Nephron progenitor cell (in vitro differentiated cells): ENCODE data around the gene FOLR1.
A peak's percentile ranks its signal among the peaks of the same experiment; 100 is the strongest.

Experiments used
- DNase-seq: peaks from one replicate; pipeline ENCODE4 v3.0.0; 2021
- H3K27ac Mint-ChIP-seq: 2 replicates; pipeline ENCODE4 v1.8.0; 2021; ENCODE audit warnings: mild to moderate bottlenecking, moderate library complexity, mixed read lengths
- H3K27me3 Mint-ChIP-seq: 2 replicates; pipeline ENCODE4 v1.8.0; 2021; ENCODE audit warnings: mild to moderate bottlenecking, low read depth, mixed read lengths; ENCODE audit not compliant: poor library complexity
- H3K36me3 Mint-ChIP-seq: 2 replicates; pipeline ENCODE4 v1.8.0; 2021; ENCODE audit warnings: low read depth, mixed read lengths
- H3K4me1 Mint-ChIP-seq: 2 replicates; pipeline ENCODE4 v1.8.0; 2021; ENCODE audit warnings: mixed read lengths
- H3K4me3 Mint-ChIP-seq: 2 replicates; pipeline ENCODE4 v1.8.0; 2021; ENCODE audit warnings: mild to moderate bottlenecking, moderate library complexity, mixed read lengths
- H3K9me3 Mint-ChIP-seq: 2 replicates; pipeline ENCODE4 v1.8.0; 2021; ENCODE audit warnings: mild to moderate bottlenecking, moderate library complexity, mixed read lengths
- TF ChIP-seq, protein P1 (sequence below): fragments of 200-600 bp; sonication (generic); IDR thresholded peaks from 2 replicates; pipeline ENCODE4 v1.5.0; 2021; ENCODE audit warnings: antibody characterized with exemption

FOLR1 gene

GRCh38 chr11:72244361-72245262, 52.7 kb downstream of the FOLR1 start:
- Mint-ChIP-seq H3K9me3 (peaks cover 14% of the 10 kb centered on the region), H3K4me3 (peak overlapping the region; percentile 75), H3K27me3 (peaks cover 38% of the 10 kb centered on the region), H3K36me3 (no peaks in the 10 kb centered on the region), H3K4me1 (peaks cover 24% of the 10 kb centered on the region), H3K27ac (no peak overlapping the region)
- DNase-seq, result peak; percentile 58
- TF ChIP-seq, protein P1, sequence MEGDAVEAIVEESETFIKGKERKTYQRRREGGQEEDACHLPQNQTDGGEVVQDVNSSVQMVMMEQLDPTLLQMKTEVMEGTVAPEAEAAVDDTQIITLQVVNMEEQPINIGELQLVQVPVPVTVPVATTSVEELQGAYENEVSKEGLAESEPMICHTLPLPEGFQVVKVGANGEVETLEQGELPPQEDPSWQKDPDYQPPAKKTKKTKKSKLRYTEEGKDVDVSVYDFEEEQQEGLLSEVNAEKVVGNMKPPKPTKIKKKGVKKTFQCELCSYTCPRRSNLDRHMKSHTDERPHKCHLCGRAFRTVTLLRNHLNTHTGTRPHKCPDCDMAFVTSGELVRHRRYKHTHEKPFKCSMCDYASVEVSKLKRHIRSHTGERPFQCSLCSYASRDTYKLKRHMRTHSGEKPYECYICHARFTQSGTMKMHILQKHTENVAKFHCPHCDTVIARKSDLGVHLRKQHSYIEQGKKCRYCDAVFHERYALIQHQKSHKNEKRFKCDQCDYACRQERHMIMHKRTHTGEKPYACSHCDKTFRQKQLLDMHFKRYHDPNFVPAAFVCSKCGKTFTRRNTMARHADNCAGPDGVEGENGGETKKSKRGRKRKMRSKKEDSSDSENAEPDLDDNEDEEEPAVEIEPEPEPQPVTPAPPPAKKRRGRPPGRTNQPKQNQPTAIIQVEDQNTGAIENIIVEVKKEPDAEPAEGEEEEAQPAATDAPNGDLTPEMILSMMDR, result no peak

DNA sequence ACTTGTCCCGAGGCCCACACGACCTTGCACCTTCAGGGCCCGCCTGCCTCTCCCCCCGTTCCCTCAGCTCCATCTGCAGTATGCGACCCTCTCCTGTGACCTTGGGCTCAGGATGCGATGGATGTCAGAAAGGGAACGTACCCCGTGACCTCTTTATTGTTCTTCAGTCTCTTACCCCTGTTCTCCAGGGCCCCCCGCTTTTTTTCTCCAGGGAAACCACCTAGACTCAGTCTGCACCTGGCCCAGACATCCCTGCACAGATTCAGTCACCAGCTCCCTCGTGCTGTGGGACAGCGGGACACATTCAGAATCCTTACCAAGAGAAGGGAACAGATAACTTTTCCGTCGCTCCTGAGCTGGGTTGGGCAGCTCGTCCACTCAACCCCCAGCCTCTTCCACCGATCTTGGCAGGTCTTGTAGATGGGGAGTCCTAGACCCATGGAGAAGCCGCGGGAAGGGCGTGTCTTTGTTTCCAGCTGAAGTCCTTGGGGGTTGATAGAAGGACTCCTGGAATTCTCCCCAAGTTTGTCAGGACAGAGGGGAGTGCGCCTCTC, 53.4 kb downstream of the FOLR1 start:
- H3K9me3 Mint-ChIP-seq, result peaks cover 13% of the 10 kb centered on the region
- peaks cover 22% of the 10 kb centered on the region for H3K4me1 Mint-ChIP-seq
- DNase-seq, result no peak
- H3K4me3 Mint-ChIP-seq, result no peak overlapping the region
- H3K36me3 Mint-ChIP-seq, result no peaks in the 10 kb centered on the region
- TF ChIP-seq, protein P1, result no peak
- peaks cover 38% of the 10 kb centered on the region for H3K27me3 Mint-ChIP-seq
- no peak overlapping the region for H3K27ac Mint-ChIP-seq
